ENCODE results near the gene ST3GAL5. TPM values are rescaled to one million over a fixed set of nuclear protein-coding genes. Genes with fewer than 3 reads are reported as not detected.

The ST3GAL5 gene
- total RNA-seq, 1 donor = 19.4 TPM

- no peak for TF ChIP-seq CTCF (IDR thresholded peaks at IDR 0.05; ENCODE audit: insufficient read depth, low read length)
- DNase-seq (ENCODE audit: low read depth) = no peak
- no peak overlapping the region for H3K4me3 ChIP-seq (ENCODE audit: low read depth, low read length)
These were observed 24.1 kb downstream of the ST3GAL5 start for GRCh38 chr2:85864654-85865053.

- no peak for DNase-seq (ENCODE audit: low read depth)
- H3K4me3 ChIP-seq (ENCODE audit: low read depth, low read length) = no peak overlapping the region
- TF ChIP-seq CTCF (IDR thresholded peaks at IDR 0.05; ENCODE audit: insufficient read depth, low read length) = no peak
These were observed 26.4 kb downstream of the ST3GAL5 start for GRCh38 chr2:85862426-85862825.

GRCh38 chr2:85861650-85862049 is 27.1 kb downstream of the ST3GAL5 start:
- TF ChIP-seq CTCF (IDR thresholded peaks at IDR 0.05; ENCODE audit: insufficient read depth, low read length) = no peak
- no peak overlapping the region for H3K4me3 ChIP-seq (ENCODE audit: low read depth, low read length)
- DNase-seq (ENCODE audit: low read depth) = no peak

GRCh38 chr2:85861180-85861579 is 27.6 kb downstream of the ST3GAL5 start:
- no peak overlapping the region for H3K4me3 ChIP-seq (ENCODE audit: low read depth, low read length)
- TF ChIP-seq CTCF (IDR thresholded peaks at IDR 0.05; ENCODE audit: insufficient read depth, low read length) = no peak
- no peak for DNase-seq (ENCODE audit: low read depth)

- DNase-seq (ENCODE audit: low read depth) = no peak
- H3K4me3 ChIP-seq (ENCODE audit: low read depth, low read length) = no peak overlapping the region
- no peak for TF ChIP-seq CTCF (IDR thresholded peaks at IDR 0.05; ENCODE audit: insufficient read depth, low read length)
These were observed 29.9 kb downstream of the ST3GAL5 start for GRCh38 chr2:85858841-85859240.

- no peak overlapping the region for H3K4me3 ChIP-seq (ENCODE audit: low read depth, low read length)
- DNase-seq (ENCODE audit: low read depth) = no peak
- TF ChIP-seq CTCF (IDR thresholded peaks at IDR 0.05; ENCODE audit: insufficient read depth, low read length) = no peak
These were observed 33.9 kb downstream of the ST3GAL5 start for GRCh38 chr2:85854897-85855296.

GRCh38 chr2:85854166-85854509 is 34.7 kb downstream of the ST3GAL5 start:
- no peak overlapping the region for H3K4me3 ChIP-seq (ENCODE audit: low read depth, low read length)
- no peak for DNase-seq (ENCODE audit: low read depth)
- TF ChIP-seq CTCF (IDR thresholded peaks at IDR 0.05; ENCODE audit: insufficient read depth, low read length) = no peak
